Upper lobe of right lung (tissue), 1 donor: Measurements from ENCODE around the gene CRYAA. TPM values are rescaled to one million over a fixed set of nuclear protein-coding genes. Genes with fewer than 3 reads are reported as not detected.
A peak's percentile ranks its signal among the peaks of the same experiment; 100 is the strongest.
"Not testable (repeated sequence)": the region's sequence is repeated elsewhere in the genome, so short reads cannot be mapped to it uniquely, and the experiment has no call there.

ENCODE experiments used
- ATAC-seq: fragments of 200-7000 bp; cut with Tn5 transposase; one replicate; pipeline ENCODE4 v1.9.1; 2020; ENCODE audit warnings: mild to moderate bottlenecking, moderate library complexity
- DNase-seq: peaks from one replicate; pipeline ENCODE4 v3.0.0-alpha.2; 2020
- H3K27ac ChIP-seq: fragments of 200-600 bp; one replicate; pipeline ENCODE4 v1.8.0; 2022
- H3K27me3 ChIP-seq: fragments of 200-600 bp; one replicate; pipeline ENCODE4 v1.8.0; 2022; ENCODE audit warnings: mild to moderate bottlenecking
- H3K36me3 ChIP-seq: fragments of 200-600 bp; one replicate; pipeline ENCODE4 v1.8.0; 2022
- H3K4me1 ChIP-seq: fragments of 200-600 bp; one replicate; pipeline ENCODE4 v1.8.0; 2022
- H3K4me3 ChIP-seq: fragments of 200-600 bp; one replicate; pipeline ENCODE4 v1.8.0; 2022; ENCODE audit warnings: mild to moderate bottlenecking
- H3K9me3 ChIP-seq: fragments of 200-600 bp; one replicate; pipeline ENCODE4 v1.8.0; 2022
- CTCF ChIP-seq: fragments of 200-600 bp; IDR thresholded peaks from one replicate; pipeline ENCODE4 v1.8.0; 2022; ENCODE audit warnings: antibody characterized with exemption
- intact Hi-C: fragments of 100-400 bp; cut with DNase I; formaldehyde crosslinking; loops from one replicate; pipeline ENCODE4 v1.11.0; 2022
- long read RNA-seq: library from polyadenylated mRNA; unstranded; transcript quantifications from one replicate; pipeline ENCODE4 v2.0.0, GENCODE V29; 2021
- total RNA-seq: library from RNA; stranded (reverse); fragmentation: NEBNext Ultra II Directional; extraction: Animal tissue kit (Norgen Biotek cat#: 25700); gene quantifications from one replicate; pipeline ENCODE4 v1.2.1, GENCODE V29; 2021
- donor health status: DM: no; HTN: yes; CAD: no; lungs with severe emphysema.

The CRYAA gene
- not detected for total RNA-seq
- long read RNA-seq = 0 reads

GRCh38 chr21:43168708-43169107 is at the start of gene CRYAA:
Gene CRYAA (plus strand): TSS chr21:43169008. CDS start chr21:43169100, 92 bp downstream.
- H3K36me3 ChIP-seq, H3K4me3 ChIP-seq, H3K4me1 ChIP-seq, H3K27ac ChIP-seq, ATAC-seq, H3K27me3 ChIP-seq, DNase-seq, H3K9me3 ChIP-seq, intact Hi-C loops: not testable (repeated sequence)

- not testable (repeated sequence) for ATAC-seq
Observed at GRCh38 chr21:43130094-43130493, 38.7 kb upstream of the CRYAA start.

GRCh38 chr21:43134520-43134919 is 34.3 kb upstream of the CRYAA start:
- intact Hi-C loops, H3K27me3 ChIP-seq, H3K4me3 ChIP-seq, DNase-seq, H3K27ac ChIP-seq, ATAC-seq, H3K4me1 ChIP-seq, H3K36me3 ChIP-seq, H3K9me3 ChIP-seq: not testable (repeated sequence)

More at GRCh38 chr21:43130094-43130493, 38.7 kb upstream of the CRYAA start:
- H3K27ac ChIP-seq, H3K4me3 ChIP-seq, H3K27me3 ChIP-seq, intact Hi-C loops, H3K4me1 ChIP-seq, H3K9me3 ChIP-seq, H3K36me3 ChIP-seq, DNase-seq: not testable (repeated sequence)

GRCh38 chr21:43138944-43139343 is 29.9 kb upstream of the CRYAA start:
- intact Hi-C loops, H3K36me3 ChIP-seq, H3K4me3 ChIP-seq, H3K9me3 ChIP-seq, H3K4me1 ChIP-seq, H3K27me3 ChIP-seq, H3K27ac ChIP-seq, DNase-seq: not testable (repeated sequence)
- ATAC-seq = peak; percentile 76
- TF ChIP-seq CTCF = peak; percentile 14

GRCh38 chr21:43141407-43141806 is 27.4 kb upstream of the CRYAA start:
- H3K4me1 ChIP-seq, H3K27ac ChIP-seq, DNase-seq, H3K4me3 ChIP-seq, H3K9me3 ChIP-seq, H3K27me3 ChIP-seq, H3K36me3 ChIP-seq, intact Hi-C loops: not testable (repeated sequence)
- ATAC-seq = peak; percentile 71

- DNase-seq, H3K36me3 ChIP-seq, H3K4me3 ChIP-seq, H3K27ac ChIP-seq, intact Hi-C loops, H3K9me3 ChIP-seq, H3K4me1 ChIP-seq, H3K27me3 ChIP-seq: not testable (repeated sequence)
- ATAC-seq = peak; percentile 80
Observed at GRCh38 chr21:43146637-43147036, 22.2 kb upstream of the CRYAA start.

GRCh38 chr21:43147999-43148398 is 20.8 kb upstream of the CRYAA start:
- H3K27me3 ChIP-seq, intact Hi-C loops, DNase-seq, H3K36me3 ChIP-seq, H3K4me3 ChIP-seq, H3K9me3 ChIP-seq, H3K4me1 ChIP-seq, H3K27ac ChIP-seq: not testable (repeated sequence)
- peak; percentile 52 for ATAC-seq

- DNase-seq, H3K9me3 ChIP-seq, H3K36me3 ChIP-seq, H3K4me1 ChIP-seq, H3K4me3 ChIP-seq, intact Hi-C loops, H3K27me3 ChIP-seq, H3K27ac ChIP-seq, ATAC-seq: not testable (repeated sequence)
Observed at GRCh38 chr21:43149344-43149743, 19.5 kb upstream of the CRYAA start.

- H3K27ac ChIP-seq, H3K9me3 ChIP-seq, H3K4me1 ChIP-seq, H3K4me3 ChIP-seq, H3K36me3 ChIP-seq, ATAC-seq, DNase-seq, intact Hi-C loops, H3K27me3 ChIP-seq: not testable (repeated sequence)
Observed at GRCh38 chr21:43153601-43154000, 15.2 kb upstream of the CRYAA start.

GRCh38 chr21:43159279-43160175 is 9.3 kb upstream of the CRYAA start:
- H3K4me3 ChIP-seq, intact Hi-C loops, H3K27me3 ChIP-seq, ATAC-seq, H3K4me1 ChIP-seq, H3K9me3 ChIP-seq, H3K27ac ChIP-seq, H3K36me3 ChIP-seq, DNase-seq: not testable (repeated sequence)

GRCh38 chr21:43161826-43162707 is 6.7 kb upstream of the CRYAA start:
- H3K4me1 ChIP-seq, intact Hi-C loops, H3K27ac ChIP-seq, H3K36me3 ChIP-seq, H3K9me3 ChIP-seq, ATAC-seq, H3K4me3 ChIP-seq, DNase-seq, H3K27me3 ChIP-seq: not testable (repeated sequence)

GRCh38 chr21:43162708-43163205 is 6.1 kb upstream of the CRYAA start:
- H3K4me1 ChIP-seq, DNase-seq, H3K27me3 ChIP-seq, H3K27ac ChIP-seq, H3K4me3 ChIP-seq, H3K9me3 ChIP-seq, H3K36me3 ChIP-seq, intact Hi-C loops: not testable (repeated sequence)
- ATAC-seq = peak; percentile 53

- H3K4me1 ChIP-seq, H3K36me3 ChIP-seq, H3K4me3 ChIP-seq, ATAC-seq, intact Hi-C loops, H3K9me3 ChIP-seq, H3K27ac ChIP-seq, H3K27me3 ChIP-seq, DNase-seq: not testable (repeated sequence)
Observed at GRCh38 chr21:43164823-43165222, 4.0 kb upstream of the CRYAA start.
